ENCODE results near the gene RIT2.
"Not testable (repeated sequence)": the region's sequence is repeated elsewhere in the genome, so short reads cannot be mapped to it uniquely, and the experiment has no call there.

RIT2 gene

GRCh38 chr18:42743373-42744138 is 371.9 kb downstream of the RIT2 start:
- DNase-seq: no peak

GRCh38 chr18:42742969-42743368 is 372.5 kb downstream of the RIT2 start:
- no peak for DNase-seq

GRCh38 chr18:42742474-42742873 is 373.0 kb downstream of the RIT2 start:
- DNase-seq: no peak

- not testable (repeated sequence) for DNase-seq
Measured at GRCh38 chr18:42741805-42742347, 373.6 kb downstream of the RIT2 start.

GRCh38 chr18:42741299-42741698 is 374.2 kb downstream of the RIT2 start:
- not testable (repeated sequence) for DNase-seq

GRCh38 chr18:42736074-42736473 is 379.4 kb downstream of the RIT2 start:
- no peak for DNase-seq

- DNase-seq: no peak
Measured at GRCh38 chr18:42734520-42734919, 381.0 kb downstream of the RIT2 start.

GRCh38 chr18:42730272-42730671 is 385.2 kb downstream of the RIT2 start:
- no peak for DNase-seq

GRCh38 chr18:42719221-42719620 is 396.3 kb downstream of the RIT2 start:
- no peak for DNase-seq

- no peak for DNase-seq
Measured at GRCh38 chr18:42712065-42712464, 403.4 kb downstream of the RIT2 start.

- DNase-seq: no peak
Measured at GRCh38 chr18:42707080-42707479, 408.4 kb downstream of the RIT2 start.

- no peak for DNase-seq
Measured at GRCh38 chr18:42706618-42707017, 408.9 kb downstream of the RIT2 start.

GRCh38 chr18:42706029-42706608 is 409.4 kb downstream of the RIT2 start:
- no peak for DNase-seq

Measured in CD4-positive, alpha-beta T cell treated with Interferon gamma for 1 hour (primary cell).